Measurements from ENCODE around the gene USP10. TPM values are rescaled to one million over a fixed set of nuclear protein-coding genes. Genes with fewer than 3 reads are reported as not detected.

The USP10 gene
- total RNA-seq, 4 donors from 2014 or later, result 61.1 to 103 (median 74.4) TPM

GRCh38 chr16:84800158-84800978 is 100.6 kb downstream of the USP10 start:
- no peaks in the 10 kb centered on the region for H3K9me3 ChIP-seq
- no peak for ATAC-seq
- no peaks in the 10 kb centered on the region for H3K27me3 ChIP-seq
- H3K27ac ChIP-seq, result no peak overlapping the region
- no peak for TF ChIP-seq POLR2A (IDR thresholded peaks at IDR 0.05)
- TF ChIP-seq, protein P1, sequence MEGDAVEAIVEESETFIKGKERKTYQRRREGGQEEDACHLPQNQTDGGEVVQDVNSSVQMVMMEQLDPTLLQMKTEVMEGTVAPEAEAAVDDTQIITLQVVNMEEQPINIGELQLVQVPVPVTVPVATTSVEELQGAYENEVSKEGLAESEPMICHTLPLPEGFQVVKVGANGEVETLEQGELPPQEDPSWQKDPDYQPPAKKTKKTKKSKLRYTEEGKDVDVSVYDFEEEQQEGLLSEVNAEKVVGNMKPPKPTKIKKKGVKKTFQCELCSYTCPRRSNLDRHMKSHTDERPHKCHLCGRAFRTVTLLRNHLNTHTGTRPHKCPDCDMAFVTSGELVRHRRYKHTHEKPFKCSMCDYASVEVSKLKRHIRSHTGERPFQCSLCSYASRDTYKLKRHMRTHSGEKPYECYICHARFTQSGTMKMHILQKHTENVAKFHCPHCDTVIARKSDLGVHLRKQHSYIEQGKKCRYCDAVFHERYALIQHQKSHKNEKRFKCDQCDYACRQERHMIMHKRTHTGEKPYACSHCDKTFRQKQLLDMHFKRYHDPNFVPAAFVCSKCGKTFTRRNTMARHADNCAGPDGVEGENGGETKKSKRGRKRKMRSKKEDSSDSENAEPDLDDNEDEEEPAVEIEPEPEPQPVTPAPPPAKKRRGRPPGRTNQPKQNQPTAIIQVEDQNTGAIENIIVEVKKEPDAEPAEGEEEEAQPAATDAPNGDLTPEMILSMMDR (IDR thresholded peaks at IDR 0.05 in 4 of 5, conservative IDR thresholded peaks at IDR 0.05 in 1 of 5), result no peak
- no peaks in the 10 kb centered on the region for H3K4me1 ChIP-seq
- in situ Hi-C loops (cut with MboI; ENCODE audit: low sequenced_read_pairs in 4 of 4), result no loop called here
- H3K4me3 ChIP-seq, result no peak overlapping the region
- DNase-seq, result no peak
- H3K36me3 ChIP-seq, result no peaks in the 10 kb centered on the region
- intact Hi-C loops (cut with DNase I; ENCODE audit: low total_unique reads), result no loop called here

- H3K4me3 ChIP-seq, result no peak overlapping the region
- no peak for TF ChIP-seq POLR2A (IDR thresholded peaks at IDR 0.05)
- TF ChIP-seq, protein P1 (IDR thresholded peaks at IDR 0.05 in 4 of 5, conservative IDR thresholded peaks at IDR 0.05 in 1 of 5), result no peak
- DNase-seq, result no peak
- H3K4me1 ChIP-seq, result no peaks in the 10 kb centered on the region
- no peak overlapping the region for H3K27ac ChIP-seq
- in situ Hi-C loops (cut with MboI; ENCODE audit: low sequenced_read_pairs in 4 of 4) (no loop called here), intact Hi-C loops (cut with DNase I; ENCODE audit: low total_unique reads) (no loop called here)
- ATAC-seq, result no peak
- H3K27me3 ChIP-seq, result no peaks in the 10 kb centered on the region
- H3K9me3 ChIP-seq, result no peaks in the 10 kb centered on the region
- H3K36me3 ChIP-seq, result no peaks in the 10 kb centered on the region
Measured at GRCh38 chr16:84803146-84803545, 103.3 kb downstream of the USP10 start.

- intact Hi-C loops (cut with DNase I; ENCODE audit: low total_unique reads) (no loop called here), in situ Hi-C loops (cut with MboI; ENCODE audit: low sequenced_read_pairs in 4 of 4) (no loop called here)
- Histone ChIP-seq H3K4me3 (no peak overlapping the region), H3K9me3 (no peaks in the 10 kb centered on the region), H3K27me3 (no peaks in the 10 kb centered on the region), H3K27ac (no peak overlapping the region), H3K4me1 (no peaks in the 10 kb centered on the region), H3K36me3 (no peaks in the 10 kb centered on the region)
- DNase-seq (no peak), ATAC-seq (no peak)
- TF ChIP-seq, protein P1 (IDR thresholded peaks at IDR 0.05 in 4 of 5, conservative IDR thresholded peaks at IDR 0.05 in 1 of 5), result no peak
- no peak for TF ChIP-seq POLR2A (IDR thresholded peaks at IDR 0.05)
Measured at GRCh38 chr16:84804326-84804725, 104.5 kb downstream of the USP10 start.

- Histone ChIP-seq H3K4me1 (no peaks in the 10 kb centered on the region), H3K27ac (peak overlapping the region in 3 of 4 donors; percentile 18 to 46 (median 33)), H3K9me3 (no peaks in the 10 kb centered on the region), H3K27me3 (no peaks in the 10 kb centered on the region), H3K36me3 (no peaks in the 10 kb centered on the region), H3K4me3 (peak overlapping the region in 1 of 4 donors; percentile 4)
- TF ChIP-seq, protein P1 (IDR thresholded peaks at IDR 0.05 in 4 of 5, conservative IDR thresholded peaks at IDR 0.05 in 1 of 5), result no peak
- TF ChIP-seq POLR2A (IDR thresholded peaks at IDR 0.05), result no peak
- in situ Hi-C loops (cut with MboI; ENCODE audit: low sequenced_read_pairs in 4 of 4) (no loop called here), intact Hi-C loops (cut with DNase I; ENCODE audit: low total_unique reads) (no loop called here)
- no peak for DNase-seq
- ATAC-seq, result peak; percentile 29 to 58
Measured at GRCh38 chr16:84806256-84806889, 106.6 kb downstream of the USP10 start.
